ENCODE results near the gene OSBPL5.
"Not testable (repeated sequence)": the region's sequence is repeated elsewhere in the genome, so short reads cannot be mapped to it uniquely, and the experiment has no call there.

Gene OSBPL5

GRCh38 chr11:3180869-3181268 is 15.8 kb upstream of the OSBPL5 start:
- DNase-seq, result no peak

DNA sequence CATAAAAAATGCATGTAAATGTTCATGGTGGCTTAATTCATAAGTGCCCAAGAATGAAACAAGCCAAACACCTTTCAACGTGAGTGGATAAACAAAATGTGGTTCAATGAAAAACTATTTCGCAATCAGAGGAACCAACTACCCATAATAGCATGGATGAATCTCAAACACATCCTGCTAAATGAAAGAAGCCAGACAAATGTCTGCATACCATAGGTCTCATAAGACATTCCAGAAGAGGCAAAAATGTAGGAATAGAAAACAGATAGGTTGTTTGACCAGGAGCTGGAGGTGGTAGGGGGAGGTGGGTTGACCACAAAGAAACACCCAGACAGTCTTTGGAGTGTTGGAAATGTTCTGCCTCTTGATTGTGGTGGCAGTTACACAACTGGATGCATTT is 13.2 kb upstream of the OSBPL5 start:
- DNase-seq, result no peak

GRCh38 chr11:3177931-3178330 is 12.8 kb upstream of the OSBPL5 start:
- DNase-seq, result no peak

DNA sequence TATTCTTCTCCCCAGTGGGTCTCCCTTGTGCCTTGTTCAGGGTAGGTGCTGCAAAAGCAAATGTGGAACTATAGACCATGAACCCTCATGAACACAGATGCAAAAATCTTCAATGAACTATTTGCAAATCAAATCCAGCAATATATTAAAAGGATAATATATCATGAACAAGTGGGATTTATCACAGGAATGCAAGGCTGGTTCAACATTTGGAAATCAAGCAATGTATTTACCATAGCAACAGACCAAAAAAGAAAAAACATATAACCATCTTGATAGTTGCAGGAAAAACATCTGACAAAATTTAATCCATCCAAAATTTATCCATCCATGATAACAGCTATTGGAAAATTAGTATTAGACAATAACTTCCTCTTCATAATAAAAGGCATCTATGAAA is 11.4 kb upstream of the OSBPL5 start:
- DNase-seq, result no peak

DNA sequence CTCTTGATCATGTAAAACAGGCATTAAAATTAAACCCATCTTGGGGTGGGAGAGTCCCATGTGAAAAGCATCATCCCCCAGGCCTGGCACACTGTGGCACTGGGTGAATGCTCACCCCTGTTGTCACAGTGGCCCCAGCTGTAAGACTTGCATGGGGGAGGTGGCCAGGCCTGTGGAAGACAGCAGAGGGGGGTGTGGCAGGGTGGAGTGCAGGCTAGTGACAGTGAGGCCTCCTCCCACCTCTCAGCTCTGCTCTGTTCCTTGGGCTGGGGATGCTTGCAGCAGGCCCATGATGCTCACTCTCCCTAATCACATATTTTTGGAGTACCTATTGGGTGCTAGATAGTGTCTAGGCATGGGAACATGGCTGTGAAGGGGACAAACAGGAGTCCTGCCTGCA is 10.1 kb upstream of the OSBPL5 start:
- no peak for DNase-seq

DNA sequence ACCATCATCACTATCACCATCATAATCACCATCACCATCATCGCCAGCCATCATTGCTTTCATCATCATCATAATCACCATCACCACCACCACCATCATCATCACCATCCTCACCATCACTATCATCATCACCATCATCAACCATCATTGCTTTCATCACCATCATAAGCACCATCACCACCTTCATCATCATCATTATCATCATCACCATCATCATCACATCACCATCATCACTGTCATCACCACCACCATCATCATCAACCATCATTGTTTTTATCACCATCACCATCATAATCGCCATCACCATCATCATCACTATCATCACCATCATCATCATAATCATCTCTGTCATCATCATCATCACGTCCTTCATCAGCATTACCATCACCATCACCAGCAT is 9.3 kb upstream of the OSBPL5 start:
- no peak for DNase-seq

- no peak for DNase-seq
Measured at GRCh38 chr11:3173795-3174194, 8.7 kb upstream of the OSBPL5 start.

DNA sequence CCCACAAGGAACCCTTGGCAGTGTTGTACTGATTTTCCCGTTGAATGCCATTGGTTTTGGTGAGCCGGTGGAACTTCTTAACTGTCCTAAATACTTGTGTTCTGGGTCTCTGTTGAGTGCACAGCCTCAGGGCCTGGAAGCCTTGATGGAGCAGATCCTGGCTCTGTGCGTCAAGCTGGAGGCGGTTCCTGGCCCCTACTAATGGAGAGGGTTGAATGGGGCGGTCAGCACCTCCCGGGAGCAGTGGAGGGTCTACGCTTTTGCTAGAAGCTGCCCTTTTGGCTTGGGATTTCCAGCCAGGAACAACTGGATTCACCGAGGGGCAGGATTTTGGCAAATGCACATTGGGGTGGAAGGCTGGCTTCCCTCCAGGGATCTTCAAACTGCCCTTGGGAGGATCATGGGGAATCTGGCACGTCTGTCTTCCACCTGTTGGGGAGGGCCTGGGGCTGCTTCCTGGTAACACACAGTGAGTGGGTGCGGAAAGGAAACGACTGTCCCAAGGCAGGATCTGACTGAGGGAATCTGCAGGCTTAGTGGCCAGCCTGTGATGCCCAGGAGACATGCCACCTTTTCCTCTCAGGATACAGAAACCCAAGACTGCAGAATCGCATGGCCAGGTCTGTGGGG is 6.9 kb upstream of the OSBPL5 start:
- no peak for DNase-seq

- no peak for DNase-seq
Measured at GRCh38 chr11:3170756-3171650, 5.9 kb upstream of the OSBPL5 start.

DNA sequence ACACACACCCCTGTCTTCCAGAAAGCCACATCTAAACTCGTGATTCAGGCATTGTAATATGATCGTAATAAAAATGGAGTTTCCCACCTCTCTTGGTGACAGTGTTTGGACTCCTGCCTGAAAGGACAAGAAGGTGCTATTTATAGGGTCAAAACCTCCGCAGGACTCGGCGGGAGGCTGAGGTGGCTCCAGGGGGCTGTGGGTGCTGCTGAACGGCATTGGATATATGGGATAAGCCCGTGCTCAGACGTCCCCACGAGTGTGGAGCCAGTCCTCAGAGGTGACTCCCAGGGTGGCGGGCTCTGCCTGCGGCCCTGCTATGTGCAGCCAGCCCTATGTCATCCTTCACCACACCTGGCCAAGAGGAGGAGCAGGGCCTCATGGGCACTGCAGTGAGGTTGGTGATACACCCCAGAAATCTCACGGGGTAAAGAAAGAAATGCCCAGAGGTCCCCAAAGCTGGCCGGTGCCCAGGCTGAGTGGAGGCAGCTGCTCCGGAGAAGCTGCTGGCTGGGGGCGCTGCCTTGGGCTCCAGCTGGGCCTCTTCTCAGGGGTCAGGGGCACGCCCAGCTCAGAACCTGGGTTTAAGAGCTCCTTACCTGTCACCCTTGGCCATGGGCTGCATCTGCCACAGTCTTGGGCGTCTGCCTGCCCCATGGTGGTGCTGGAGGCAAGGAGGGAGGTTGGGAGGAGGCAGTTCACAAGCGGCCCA is 5.1 kb upstream of the OSBPL5 start:
- DNase-seq, result no peak

DNA sequence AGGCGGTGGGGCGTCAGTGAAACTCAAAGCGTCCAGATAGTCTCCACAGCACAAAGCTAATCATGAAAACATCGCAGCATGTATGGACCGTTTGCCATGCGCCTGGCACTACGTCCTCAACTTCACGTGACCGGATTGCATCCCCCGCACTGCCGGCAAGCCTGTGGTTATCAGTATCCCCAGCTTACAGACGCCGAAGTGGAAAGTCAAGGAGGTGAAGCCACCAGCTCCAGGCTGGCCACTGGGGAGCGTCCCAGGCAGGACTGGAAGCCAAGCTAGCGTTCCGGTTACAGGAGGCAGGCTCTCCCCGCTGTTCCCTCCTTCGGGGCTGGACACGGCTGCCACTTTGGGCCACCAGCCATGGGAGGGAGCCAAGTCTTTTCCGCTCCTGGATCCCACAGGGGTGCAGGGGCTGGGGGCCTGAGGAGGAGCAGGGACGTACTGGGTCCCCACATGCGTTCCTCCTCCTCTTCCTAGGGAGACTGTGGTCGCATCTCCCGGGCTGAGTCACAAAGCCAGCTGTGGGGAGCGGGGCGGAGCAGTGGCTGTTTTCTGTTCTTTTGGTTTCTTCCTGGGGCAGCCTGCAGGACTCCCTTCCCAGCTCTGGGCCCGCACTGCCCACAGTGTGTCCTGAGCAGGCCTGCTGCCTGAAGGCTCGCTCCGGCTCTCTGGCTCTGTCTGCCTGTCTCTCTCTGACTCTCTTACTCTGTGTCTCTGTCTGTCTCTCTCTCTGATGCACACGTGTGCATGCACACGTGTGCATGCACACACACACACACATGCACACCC is 4.3 kb upstream of the OSBPL5 start:
- peak; percentile 33 for DNase-seq

DNA sequence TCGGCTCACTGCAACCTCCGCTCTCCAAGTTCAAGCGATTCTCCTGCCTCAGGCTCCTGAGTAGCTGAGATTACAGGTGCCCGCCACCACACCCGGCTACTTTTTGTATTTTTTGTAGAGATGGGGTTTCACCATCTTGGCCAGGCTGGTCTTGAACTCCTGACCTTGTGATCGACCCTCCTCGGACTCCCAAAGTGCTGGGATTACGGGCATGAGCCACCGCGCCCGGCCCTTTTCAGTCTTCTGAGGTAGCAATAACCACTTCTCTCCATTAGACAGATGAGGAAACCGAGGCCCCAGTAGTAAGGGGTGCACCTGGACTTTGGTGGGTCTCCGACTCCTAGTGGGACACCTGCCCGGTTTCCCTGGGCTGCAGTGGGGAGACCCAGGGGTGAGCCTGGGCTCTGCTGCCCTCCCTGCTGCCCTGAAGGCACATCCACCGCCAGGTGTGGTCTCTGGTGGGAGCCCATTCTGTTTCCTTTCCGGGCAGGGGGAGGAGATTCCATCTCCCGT is 3.7 kb upstream of the OSBPL5 start:
- DNase-seq, result not testable (repeated sequence)

- no peak for DNase-seq
Measured at GRCh38 chr11:3167143-3168119, 2.3 kb upstream of the OSBPL5 start.

GRCh38 chr11:3166268-3167142 is 1.4 kb upstream of the OSBPL5 start:
- DNase-seq, result no peak

DNA sequence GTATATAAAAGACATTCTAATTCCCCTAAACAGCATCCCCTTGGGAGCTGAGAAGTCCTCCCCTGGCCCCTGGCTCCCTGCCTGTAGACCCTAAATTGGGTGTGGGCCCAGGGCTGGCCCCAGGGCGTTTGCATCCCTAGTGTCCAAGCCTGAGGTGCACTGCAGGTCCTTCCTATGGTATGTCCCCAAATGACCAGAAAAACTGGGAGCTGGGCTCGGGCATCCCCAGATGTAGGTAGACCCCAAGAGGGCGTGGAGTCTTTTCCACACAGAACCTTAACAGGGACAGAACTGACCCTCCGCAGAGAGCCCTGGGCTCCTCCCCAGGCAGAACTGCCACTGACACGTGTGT is 782 bp upstream of the OSBPL5 start:
- no peak for DNase-seq

- DNase-seq, result no peak
Measured at GRCh38 chr11:3164552-3165151, 458 bp downstream of the OSBPL5 start.

GRCh38 chr11:3164138-3164551 is 965 bp downstream of the OSBPL5 start:
- no peak for DNase-seq

DNA sequence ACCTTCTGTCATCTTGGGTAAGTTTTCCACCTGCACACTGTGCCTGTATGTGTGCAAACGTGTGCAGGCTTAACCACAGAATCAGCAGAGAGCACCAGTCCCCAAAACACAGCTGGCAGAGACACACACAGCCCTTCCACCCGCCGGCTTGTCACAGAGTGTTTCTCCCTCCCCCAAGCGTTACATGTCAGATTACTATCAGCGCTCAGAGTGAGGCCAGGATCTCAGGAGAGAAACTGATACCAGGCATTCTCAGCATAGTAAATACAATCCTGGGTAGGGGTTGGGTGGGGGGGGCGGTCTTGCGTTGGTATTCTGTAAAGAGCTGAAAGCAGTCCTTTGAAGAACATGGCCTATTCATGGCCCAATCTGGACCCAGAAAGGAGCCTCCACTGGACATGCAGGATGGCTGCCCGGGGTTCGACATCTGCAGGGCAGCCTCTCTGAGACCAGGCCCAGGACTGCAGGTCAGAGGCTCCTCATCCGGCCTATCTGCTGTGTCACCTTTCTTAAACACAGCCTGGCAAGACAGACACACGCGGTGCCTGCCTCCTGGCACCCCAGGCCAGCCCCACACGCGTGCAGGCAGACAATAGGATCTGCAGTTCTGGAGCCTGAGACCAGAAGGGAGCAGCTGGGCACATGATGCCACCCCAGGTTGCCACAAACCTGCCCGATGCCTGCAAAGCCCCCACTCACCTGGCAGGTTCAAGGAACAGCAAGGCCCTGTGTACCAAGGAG is 1.7 kb downstream of the OSBPL5 start:
- DNase-seq, result no peak
